B cell (primary cell): Measurements from ENCODE around the gene LCP1. TPM values are rescaled to one million over a fixed set of nuclear protein-coding genes. Genes with fewer than 3 reads are reported as not detected.

Source experiments
- ATAC-seq: fragments of 200-7000 bp; cut with Tn5 transposase; one replicate; pipeline ENCODE4 v1.10.0; 2021; ENCODE audit warnings: low read depth, mild to moderate bottlenecking, moderate number of reproducible peaks, moderate library complexity
- CTCF ChIA-PET: fragments of 350-600 bp; sonication (Branson Sonifier 250); formaldehyde crosslinking; loops from one replicate; lab custom pipeline; 2021; ENCODE audit warnings: antibody characterized with exemption, inconsistent platforms; lab: Charles Lee
- POLR2A ChIA-PET: fragments of 350-600 bp; sonication (Branson Sonifier 250); formaldehyde crosslinking; loops from one replicate; lab custom pipeline; 2021; ENCODE audit warnings: antibody characterized with exemption; lab: Charles Lee
- DNase-seq: peaks from one replicate; pipeline ENCODE4 v3.0.0; 2013
- H2AFZ ChIP-seq: 2 replicates; pipeline ENCODE4 v1.6.1; 2012; ENCODE audit warnings: mild to moderate bottlenecking, low read depth, low read length; ENCODE audit not compliant: insufficient read depth, poor library complexity, severe bottlenecking
- H3K27ac ChIP-seq, 2 donors: 1 replicate in 1 of 2; 2 replicates in 1 of 2; pipeline ENCODE4 v1.5.1; 2012 to 2013; ENCODE audit warnings: low read length in 2 of 2, mild to moderate bottlenecking in 2 of 2, moderate library complexity in 1 of 2
- H3K27me3 ChIP-seq, 4 experiments: fragments of 200-600 bp in 1 of 4; sonication (generic) in 1 of 4; replicated peaks in 1 of 4; 1 replicate in 2 of 4; 2 replicates in 2 of 4; pipeline versions ENCODE4 v1.6.1 to v1.7.0; 2013 to 2016; ENCODE audit warnings: low read length in 3 of 4, mild to moderate bottlenecking in 2 of 4, mixed read lengths in 1 of 4, moderate library complexity in 1 of 4; ENCODE audit not compliant: insufficient read depth in 4 of 4, control insufficient read depth in 3 of 4; ENCODE audit errors: control extremely low read depth in 1 of 4
- H3K36me3 ChIP-seq, 2 experiments: replicated peaks in 1 of 2; 1 replicate in 1 of 2; 2 replicates in 1 of 2; pipeline versions ENCODE4 v1.6.1 to v1.7.1; 2013; ENCODE audit warnings: low read length in 1 of 2; ENCODE audit not compliant: insufficient read depth in 2 of 2, control insufficient read depth in 1 of 2; ENCODE audit errors: control extremely low read depth in 1 of 2, extremely low read depth in 1 of 2
- H3K4me1 ChIP-seq, 2 donors: fragments of 200-600 bp in 1 of 2; sonication (generic) in 1 of 2; 1 replicate in 1 of 2; 2 replicates in 1 of 2; pipeline versions ENCODE4 v1.5.1 to v1.6.1; 2013 to 2017; ENCODE audit warnings: low read length in 2 of 2; ENCODE audit not compliant: control insufficient read depth in 2 of 2, insufficient read depth in 2 of 2
- H3K4me2 ChIP-seq: replicated peaks from 2 replicates; pipeline ENCODE3; 2012; ENCODE audit warnings: mild to moderate bottlenecking, low read depth, low read length; ENCODE audit not compliant: poor library complexity, severe bottlenecking
- H3K4me3 ChIP-seq, 5 experiments: fragments of 200-600 bp in 1 of 5; sonication (generic) in 1 of 5; 1 replicate in 3 of 5; 2 replicates in 2 of 5; pipeline versions ENCODE4 v1.5.1 to v1.7.0; 2011 to 2016; ENCODE audit warnings: low read length in 4 of 5, mild to moderate bottlenecking in 4 of 5, low read depth in 2 of 5, control low read depth in 1 of 5, moderate library complexity in 1 of 5; ENCODE audit not compliant: insufficient read depth in 1 of 5; ENCODE audit errors: control extremely low read depth in 1 of 5, extremely low read depth in 1 of 5
- H3K79me2 ChIP-seq: fragments of 200-600 bp; sonication (generic); one replicate; pipeline ENCODE4 v1.6.0; 2016; ENCODE audit warnings: low read length; ENCODE audit not compliant: control insufficient read depth, insufficient read depth
- H3K9ac ChIP-seq: fragments of 200-600 bp; sonication (generic); 2 replicates; pipeline ENCODE4 v1.6.1; 2017; ENCODE audit warnings: mild to moderate bottlenecking, low read length, moderate library complexity
- H3K9me3 ChIP-seq, 3 donors: one replicate each; pipeline versions ENCODE4 v1.6.1 to v1.7.1; 2013; ENCODE audit warnings: low read length in 2 of 3; ENCODE audit not compliant: control insufficient read depth in 2 of 3, insufficient read depth in 1 of 3; ENCODE audit errors: control extremely low read depth in 1 of 3
- H4K20me1 ChIP-seq: 2 replicates; pipeline ENCODE4 v1.6.0; 2012; ENCODE audit warnings: mild to moderate bottlenecking, low read length; ENCODE audit not compliant: insufficient read depth, control insufficient read depth, poor library complexity, severe bottlenecking
- H3K27ac Mint-ChIP-seq: one replicate; pipeline ENCODE4 v1.8.0; 2021; ENCODE audit warnings: mixed read lengths
- H3K27me3 Mint-ChIP-seq: one replicate; pipeline ENCODE4 v1.8.0; 2021; ENCODE audit warnings: mixed read lengths
- H3K4me1 Mint-ChIP-seq: one replicate; pipeline ENCODE4 v1.8.0; 2021; ENCODE audit warnings: mixed read lengths
- H3K4me3 Mint-ChIP-seq: one replicate; pipeline ENCODE4 v1.8.0; 2021; ENCODE audit warnings: mixed read lengths
- H3K9me3 Mint-ChIP-seq: one replicate; pipeline ENCODE4 v1.8.0; 2022; ENCODE audit warnings: mixed read lengths; ENCODE audit not compliant: insufficient read depth
- CTCF ChIP-seq: fragments of 200-600 bp; IDR thresholded peaks from one replicate; pipeline ENCODE4 v1.8.0; 2022; ENCODE audit warnings: antibody characterized with exemption, mild to moderate bottlenecking
- EZH2 ChIP-seq: IDR thresholded peaks from 2 replicates; pipeline ENCODE4 v1.6.1; 2012; ENCODE audit warnings: borderline replicate concordance, low read depth, mild to moderate bottlenecking, moderate library complexity, low read length; ENCODE audit not compliant: insufficient read depth, poor library complexity, severe bottlenecking
- WGBS: methylation state at CpG from one replicate; pipeline ENCODE4 v1.1.5; 2013; ENCODE audit warnings: missing lambda C conversion rate; ENCODE audit not compliant: insufficient coverage; 5-methylcytosine and 5-hydroxymethylcytosine counted together
- intact Hi-C: fragments of 100-400 bp; cut with micrococcal nuclease; formaldehyde crosslinking; loops from one replicate; pipeline ENCODE4 v1.10.0; 2022
- polyA plus RNA-seq: library from polyadenylated mRNA; depleted of rRNA; stranded (reverse); fragments of >200 nt; gene quantifications from 2 replicates; pipeline ENCODE4 v1.2.3, GENCODE V29; 2012
- total RNA-seq, 2 donors: library from RNA; stranded (reverse); fragments of 120-200 nt in 1 of 2; gene quantifications; 1 replicate in 1 of 2; 2 replicates in 1 of 2; pipeline versions ENCODE4 v1.2.3 to v1.2.4, GENCODE V29; 2013 to 2022

Gene LCP1
- total and polyA plus RNA-seq, 2 donors (not counting 1 experiment from before 2014, with no cell fraction given): 151 to 243 TPM

DNA sequence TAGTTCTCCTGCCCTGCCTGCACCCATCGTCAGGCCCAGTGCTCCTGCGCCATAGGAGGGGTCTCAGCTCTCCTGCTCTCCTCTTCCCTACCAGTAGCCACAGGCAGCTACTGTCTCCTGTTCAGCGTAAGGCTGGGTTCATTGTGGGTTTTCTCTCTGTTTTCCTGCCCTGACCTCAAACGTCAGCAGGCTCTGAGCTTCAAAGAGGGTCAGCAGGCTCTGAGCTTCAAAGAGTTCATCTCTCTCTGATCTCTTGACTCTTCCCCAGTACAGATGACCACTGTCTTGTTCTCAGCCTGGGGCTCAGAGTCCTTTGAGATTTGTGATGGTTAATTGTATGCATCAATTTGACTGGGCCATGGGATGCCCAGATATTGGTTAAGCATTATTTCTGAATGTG lies 72.5 kb downstream of the LCP1 start:
- H3K4me1 Mint-ChIP-seq: peaks cover 5% of the 10 kb centered on the region
- H3K4me3 ChIP-seq: no peak overlapping the region
- H2AFZ ChIP-seq: no peak overlapping the region
- DNase-seq: no peak
- H3K27ac ChIP-seq: no peak overlapping the region
- peaks cover 0 to 4% (median 1%) of the 10 kb centered on the region in 4 experiments for H3K27me3 ChIP-seq
- no peak overlapping the region for H3K9ac ChIP-seq
- H3K4me3 Mint-ChIP-seq: no peak overlapping the region
- no peak overlapping the region for H3K4me2 ChIP-seq
- TF ChIP-seq CTCF (no peak), EZH2 (no peak)
- no peaks in the 10 kb centered on the region for H3K36me3 ChIP-seq
- 50% methylated on average over 1 of the region's 4 CpGs for WGBS
- peaks cover 33% of the 10 kb centered on the region for H3K27me3 Mint-ChIP-seq
- POLR2A ChIA-PET: no interaction called here
- no peak for ATAC-seq
- H3K9me3 ChIP-seq: no peaks in the 10 kb centered on the region
- CTCF ChIA-PET: interaction anchor here (1.4 kb wide), 1 partner anchor 17 kb away, joined by 3 read pairs; no protein-coding TSS in a partner anchor
- intact Hi-C loops: no loop called here
- H3K4me1 ChIP-seq: no peaks in the 10 kb centered on the region
- H3K79me2 ChIP-seq: no peaks in the 10 kb centered on the region
- H4K20me1 ChIP-seq: no peaks in the 10 kb centered on the region
- H3K9me3 Mint-ChIP-seq: no peaks in the 10 kb centered on the region
- no peak overlapping the region for H3K27ac Mint-ChIP-seq

DNA sequence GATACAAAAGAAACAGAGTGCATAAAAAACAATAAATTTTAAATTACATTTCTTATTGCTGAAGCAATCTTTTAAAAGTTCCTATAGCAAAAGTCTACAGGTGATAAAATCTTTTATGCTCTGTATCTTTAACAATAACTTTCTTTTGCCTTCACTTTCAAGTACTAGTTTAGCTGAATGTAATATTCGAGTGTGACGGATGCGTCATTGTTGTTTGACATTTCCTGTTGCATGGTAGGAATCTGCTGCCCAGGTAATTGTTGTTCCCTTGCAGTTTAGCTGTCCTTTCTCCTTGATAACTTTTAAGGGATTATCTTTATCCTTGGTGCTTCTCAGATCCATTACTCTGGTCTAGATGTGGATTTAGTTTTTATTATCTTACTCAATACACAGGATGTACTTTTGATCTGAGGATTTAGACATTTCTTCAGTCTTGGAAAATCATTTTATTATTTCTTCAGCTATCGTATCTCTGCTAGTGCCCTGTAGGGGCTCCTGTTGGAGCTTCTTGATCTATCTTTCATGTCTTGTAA lies 75.1 kb downstream of the LCP1 start:
- peaks cover 0 to under 1% of the 10 kb centered on the region in 2 donors for H3K4me1 ChIP-seq
- no peak overlapping the region for H3K27ac ChIP-seq
- no peaks in the 10 kb centered on the region for H3K79me2 ChIP-seq
- no peaks in the 10 kb centered on the region for H3K9me3 ChIP-seq
- ATAC-seq (no peak), DNase-seq (no peak)
- no CpG with 5 or more reads among the region's 4 CpGs for WGBS
- no peak overlapping the region for H3K4me3 ChIP-seq
- no peaks in the 10 kb centered on the region for H4K20me1 ChIP-seq
- peaks cover 0 to 3% (median under 1%) of the 10 kb centered on the region in 4 experiments for H3K27me3 ChIP-seq
- intact Hi-C loops: no loop called here
- no peak overlapping the region for H3K4me2 ChIP-seq
- H3K9ac ChIP-seq: no peak overlapping the region
- no peak overlapping the region for H3K27ac Mint-ChIP-seq
- no peak overlapping the region for H2AFZ ChIP-seq
- peaks cover 18% of the 10 kb centered on the region for H3K27me3 Mint-ChIP-seq
- CTCF ChIA-PET: no interaction called here
- POLR2A ChIA-PET: no interaction called here
- H3K9me3 Mint-ChIP-seq: no peaks in the 10 kb centered on the region
- TF ChIP-seq CTCF (no peak), EZH2 (no peak)
- H3K4me3 Mint-ChIP-seq: no peak overlapping the region
- no peaks in the 10 kb centered on the region for H3K36me3 ChIP-seq
- peaks cover 8% of the 10 kb centered on the region for H3K4me1 Mint-ChIP-seq
